OCI-LY1 (cell line): Measurements from ENCODE around the gene QKI.

Source experiments
- EZH2 ChIP-seq: fragments of 200-600 bp; sonication (generic), shearing (Covaris generic); IDR thresholded peaks from 2 replicates; pipeline ENCODE4 v1.8.0; 2017; ENCODE audit warnings: borderline replicate concordance, mixed run types, mild to moderate bottlenecking, antibody characterized with exemption, low read length, moderate library complexity, mixed read lengths
- TF ChIP-seq, protein P1 (sequence below): fragments of 200-600 bp; sonication (generic), shearing (Covaris generic); IDR thresholded peaks from 2 replicates; pipeline ENCODE4 v1.5.1; 2017; ENCODE audit warnings: mild to moderate bottlenecking, antibody characterized with exemption, low read length, moderate library complexity, mixed read lengths

DNA sequence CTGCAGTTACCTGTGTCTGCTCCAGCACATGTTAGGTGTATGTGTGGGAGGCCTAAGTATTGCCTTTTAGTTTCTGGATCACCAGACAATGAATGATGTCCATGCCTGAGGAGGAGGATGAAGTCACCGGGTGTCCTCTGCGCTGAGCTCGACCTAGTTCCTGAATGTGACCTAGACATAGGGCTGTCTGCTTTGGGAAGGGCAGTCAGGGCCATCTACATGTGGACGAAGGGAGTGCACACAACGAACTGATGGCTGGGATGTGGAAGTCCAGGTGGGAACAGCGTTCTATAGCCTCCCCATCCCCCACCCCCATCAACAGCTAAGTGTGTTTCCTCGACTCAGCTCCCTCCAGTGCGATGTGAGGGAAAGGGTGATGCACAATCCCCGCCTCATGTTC is 186.3 kb downstream of the QKI start:
- no peak for TF ChIP-seq EZH2
- TF ChIP-seq, protein P1, sequence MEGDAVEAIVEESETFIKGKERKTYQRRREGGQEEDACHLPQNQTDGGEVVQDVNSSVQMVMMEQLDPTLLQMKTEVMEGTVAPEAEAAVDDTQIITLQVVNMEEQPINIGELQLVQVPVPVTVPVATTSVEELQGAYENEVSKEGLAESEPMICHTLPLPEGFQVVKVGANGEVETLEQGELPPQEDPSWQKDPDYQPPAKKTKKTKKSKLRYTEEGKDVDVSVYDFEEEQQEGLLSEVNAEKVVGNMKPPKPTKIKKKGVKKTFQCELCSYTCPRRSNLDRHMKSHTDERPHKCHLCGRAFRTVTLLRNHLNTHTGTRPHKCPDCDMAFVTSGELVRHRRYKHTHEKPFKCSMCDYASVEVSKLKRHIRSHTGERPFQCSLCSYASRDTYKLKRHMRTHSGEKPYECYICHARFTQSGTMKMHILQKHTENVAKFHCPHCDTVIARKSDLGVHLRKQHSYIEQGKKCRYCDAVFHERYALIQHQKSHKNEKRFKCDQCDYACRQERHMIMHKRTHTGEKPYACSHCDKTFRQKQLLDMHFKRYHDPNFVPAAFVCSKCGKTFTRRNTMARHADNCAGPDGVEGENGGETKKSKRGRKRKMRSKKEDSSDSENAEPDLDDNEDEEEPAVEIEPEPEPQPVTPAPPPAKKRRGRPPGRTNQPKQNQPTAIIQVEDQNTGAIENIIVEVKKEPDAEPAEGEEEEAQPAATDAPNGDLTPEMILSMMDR, result no peak
